ENCODE data around the gene CIAO2B. TPM values are rescaled to one million over a fixed set of nuclear protein-coding genes. Genes with fewer than 3 reads are reported as not detected.
A peak's percentile ranks its signal among the peaks of the same experiment; 100 is the strongest.

CIAO2B gene
- total RNA-seq, 4 donors from 2014 or later = 189 to 338 (median 264) TPM

- no peak for ATAC-seq
Observed at GRCh38 chr16:66902648-66903543, 31.3 kb downstream of the CIAO2B start.

DNA sequence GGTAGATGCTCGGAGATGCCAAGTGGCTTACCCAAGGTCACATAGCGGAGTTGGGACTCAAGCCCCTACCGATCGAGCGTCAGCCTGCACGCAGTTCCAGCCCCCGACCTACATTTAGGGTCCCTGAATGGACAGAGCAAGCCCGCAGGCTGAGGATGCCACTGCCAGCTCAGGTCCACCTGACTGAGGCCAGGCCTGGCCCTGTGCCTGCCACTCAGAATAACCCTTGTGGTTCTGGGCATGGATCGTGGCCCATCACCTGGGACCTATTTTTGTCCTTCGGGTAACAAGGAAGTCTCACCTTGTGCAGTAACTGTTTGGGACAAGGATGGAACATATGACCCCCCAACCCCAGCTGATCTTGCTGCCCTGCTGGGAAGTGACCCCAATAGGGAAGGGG, 32.6 kb downstream of the CIAO2B start:
- peaks cover 65 to 72% of the 10 kb centered on the region in 2 donors for H3K4me1 ChIP-seq
- H3K27ac ChIP-seq = peak overlapping the region; percentile 85 to 98 (median 96)
- no peaks in the 10 kb centered on the region for H3K27me3 ChIP-seq
- TF ChIP-seq, protein P1, sequence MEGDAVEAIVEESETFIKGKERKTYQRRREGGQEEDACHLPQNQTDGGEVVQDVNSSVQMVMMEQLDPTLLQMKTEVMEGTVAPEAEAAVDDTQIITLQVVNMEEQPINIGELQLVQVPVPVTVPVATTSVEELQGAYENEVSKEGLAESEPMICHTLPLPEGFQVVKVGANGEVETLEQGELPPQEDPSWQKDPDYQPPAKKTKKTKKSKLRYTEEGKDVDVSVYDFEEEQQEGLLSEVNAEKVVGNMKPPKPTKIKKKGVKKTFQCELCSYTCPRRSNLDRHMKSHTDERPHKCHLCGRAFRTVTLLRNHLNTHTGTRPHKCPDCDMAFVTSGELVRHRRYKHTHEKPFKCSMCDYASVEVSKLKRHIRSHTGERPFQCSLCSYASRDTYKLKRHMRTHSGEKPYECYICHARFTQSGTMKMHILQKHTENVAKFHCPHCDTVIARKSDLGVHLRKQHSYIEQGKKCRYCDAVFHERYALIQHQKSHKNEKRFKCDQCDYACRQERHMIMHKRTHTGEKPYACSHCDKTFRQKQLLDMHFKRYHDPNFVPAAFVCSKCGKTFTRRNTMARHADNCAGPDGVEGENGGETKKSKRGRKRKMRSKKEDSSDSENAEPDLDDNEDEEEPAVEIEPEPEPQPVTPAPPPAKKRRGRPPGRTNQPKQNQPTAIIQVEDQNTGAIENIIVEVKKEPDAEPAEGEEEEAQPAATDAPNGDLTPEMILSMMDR (IDR thresholded peaks at IDR 0.05 in 4 of 5, conservative IDR thresholded peaks at IDR 0.05 in 1 of 5) = no peak
- TF ChIP-seq POLR2A (IDR thresholded peaks at IDR 0.05) = peak; percentile 21 to 29
- H3K36me3 ChIP-seq = no peaks in the 10 kb centered on the region
- in situ Hi-C loops (cut with MboI; ENCODE audit: low sequenced_read_pairs in 4 of 4) = no loop called here
- DNase-seq (peak; percentile 84 to 94), ATAC-seq (peak; percentile 32 to 46)
- no peak overlapping the region for H3K4me3 ChIP-seq
- intact Hi-C loops (cut with DNase I; ENCODE audit: low total_unique reads) = no loop called here
- H3K9me3 ChIP-seq = no peaks in the 10 kb centered on the region

More at GRCh38 chr16:66902648-66903543, 31.3 kb downstream of the CIAO2B start:
- intact Hi-C loops (cut with DNase I; ENCODE audit: low total_unique reads) = no loop called here
- in situ Hi-C loops (cut with MboI; ENCODE audit: low sequenced_read_pairs in 4 of 4) = no loop called here
- Histone ChIP-seq H3K4me3 (no peak overlapping the region), H3K9me3 (no peaks in the 10 kb centered on the region), H3K4me1 (peaks cover 63 to 70% of the 10 kb centered on the region in 2 donors), H3K27ac (peak overlapping the region; percentile 85 to 98 (median 96)), H3K36me3 (no peaks in the 10 kb centered on the region), H3K27me3 (no peaks in the 10 kb centered on the region)
- DNase-seq = no peak
- TF ChIP-seq POLR2A (IDR thresholded peaks at IDR 0.05) = peak in 1 of 2 donors; percentile 15
- TF ChIP-seq, protein P1 (IDR thresholded peaks at IDR 0.05 in 4 of 5, conservative IDR thresholded peaks at IDR 0.05 in 1 of 5) = peak in 1 of 5 experiments; percentile 42

DNA sequence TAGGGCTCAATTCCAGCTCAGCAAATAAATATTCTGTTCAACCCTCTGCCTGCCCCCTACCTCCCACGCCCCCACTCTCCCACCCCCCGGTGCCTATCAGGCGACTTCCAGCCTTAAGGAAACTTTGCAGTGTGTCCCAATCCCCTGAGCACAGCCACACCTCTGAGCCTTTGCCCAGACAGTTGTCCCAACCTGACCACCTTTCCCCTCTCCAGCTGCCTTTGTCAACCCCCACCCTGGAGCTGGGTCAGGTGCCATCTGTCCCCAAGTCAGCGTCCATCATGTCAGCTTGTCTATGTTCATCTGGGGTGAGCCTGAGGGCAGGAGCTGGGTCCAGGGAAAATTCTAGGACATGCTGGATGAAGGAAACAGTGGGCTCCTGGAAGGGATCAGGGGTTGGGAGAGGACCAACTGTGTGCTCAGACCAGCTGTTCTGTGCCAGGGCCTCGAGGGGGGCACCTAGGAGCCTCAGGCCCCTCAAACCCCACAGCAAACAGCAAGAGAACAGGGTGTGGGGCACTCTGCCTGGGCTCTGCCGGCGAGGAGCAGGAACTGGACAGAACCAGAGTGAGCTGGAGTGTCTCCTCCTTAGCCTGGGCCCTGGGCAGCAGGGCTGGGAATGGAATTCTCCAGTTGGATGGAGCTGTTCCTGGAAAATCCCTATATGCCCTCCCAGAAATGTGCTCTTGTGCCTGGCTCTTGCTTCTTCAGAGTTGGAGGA, 33.3 kb downstream of the CIAO2B start:
- no peaks in the 10 kb centered on the region for H3K27me3 ChIP-seq
- ATAC-seq (peak; percentile 61 to 64), DNase-seq (peak; percentile 87 to 97)
- H3K9me3 ChIP-seq = no peaks in the 10 kb centered on the region
- H3K27ac ChIP-seq = peak overlapping the region; percentile 85 to 98 (median 96)
- in situ Hi-C loops (cut with MboI; ENCODE audit: low sequenced_read_pairs in 4 of 4) = no loop called here
- TF ChIP-seq, protein P1 (IDR thresholded peaks at IDR 0.05 in 4 of 5, conservative IDR thresholded peaks at IDR 0.05 in 1 of 5) = no peak
- no peak for TF ChIP-seq POLR2A (IDR thresholded peaks at IDR 0.05)
- intact Hi-C loops (cut with DNase I; ENCODE audit: low total_unique reads) = loop anchor here (1.0 kb wide), 2 partner anchors 27 to 48 kb away; no protein-coding TSS in a partner anchor
- H3K4me1 ChIP-seq = peaks cover 65 to 72% of the 10 kb centered on the region in 2 donors
- no peaks in the 10 kb centered on the region for H3K36me3 ChIP-seq
- H3K4me3 ChIP-seq = peak overlapping the region in 2 of 4 donors; percentile 11 to 13

DNA sequence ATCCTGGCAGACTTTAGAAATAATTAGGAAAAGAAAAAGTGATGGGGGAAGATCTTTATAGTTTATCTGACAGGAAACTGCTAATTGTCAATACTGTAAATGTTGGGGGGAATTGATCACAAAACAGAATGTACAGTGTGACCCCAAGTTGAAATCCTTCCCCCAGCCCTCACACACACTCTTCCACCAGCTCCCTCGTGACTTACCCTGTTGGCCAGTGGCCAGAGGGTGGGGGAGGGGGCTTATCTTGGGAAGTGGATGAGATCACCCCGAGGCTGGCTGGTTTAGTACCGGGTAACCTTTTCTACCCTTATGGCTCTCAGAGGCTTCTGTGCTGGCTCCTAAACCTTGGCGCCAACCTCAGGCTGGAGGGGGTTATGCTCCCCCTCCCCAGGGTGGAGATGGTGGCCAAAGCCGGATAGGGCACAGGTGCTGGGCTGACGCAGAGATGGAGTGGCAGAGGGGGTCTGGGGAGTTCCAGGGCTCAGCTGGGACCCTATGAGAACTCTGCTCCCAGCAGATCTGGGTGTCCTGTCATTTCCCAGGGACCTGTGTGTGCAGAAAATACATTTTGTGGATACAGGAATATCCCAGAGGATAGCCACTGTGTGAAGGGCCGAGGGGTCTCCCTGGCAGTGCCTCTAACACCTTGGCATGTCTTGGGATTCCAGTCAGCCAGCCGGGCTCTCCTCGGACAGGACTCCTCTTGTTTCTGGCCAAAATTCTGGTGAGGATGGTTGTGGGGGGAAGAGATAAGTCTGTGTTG, 34.1 kb downstream of the CIAO2B start:
- Histone ChIP-seq H3K9me3 (no peaks in the 10 kb centered on the region), H3K4me3 (peak overlapping the region in 3 of 4 donors; percentile 7 to 13 (median 11)), H3K27ac (peak overlapping the region; percentile 85 to 98 (median 96)), H3K4me1 (peaks cover 61 to 71% of the 10 kb centered on the region in 2 donors), H3K36me3 (no peaks in the 10 kb centered on the region), H3K27me3 (no peaks in the 10 kb centered on the region)
- DNase-seq (peak; percentile 81 to 98), ATAC-seq (peak; percentile 55 to 58)
- in situ Hi-C loops (cut with MboI; ENCODE audit: low sequenced_read_pairs in 4 of 4) (no loop called here), intact Hi-C loops (cut with DNase I; ENCODE audit: low total_unique reads) (loop anchor here (1.0 kb wide), 2 partner anchors 28 to 49 kb away; no protein-coding TSS in a partner anchor)
- TF ChIP-seq, protein P1 (IDR thresholded peaks at IDR 0.05 in 4 of 5, conservative IDR thresholded peaks at IDR 0.05 in 1 of 5) = no peak
- TF ChIP-seq POLR2A (IDR thresholded peaks at IDR 0.05) = peak; percentile 32 to 60

Measured in gastrocnemius medialis (tissue), 4 donors.